Stimulated activated CD4-positive, alpha-beta T cell treated with anti-CD3 and anti-CD28 coated beads, Interleukin-2, amount 100 ng/mL, for 4 hours (primary cell): Measurements from ENCODE around the gene PLEKHO2.

Experiments
- DNase-seq: peaks from one replicate; pipeline ENCODE4 v3.0.0-alpha.2; 2020; ENCODE audit warnings: low read depth

PLEKHO2 gene

GRCh38 chr15:64828985-64829384 lies 12.7 kb upstream of the PLEKHO2 start:
- DNase-seq: no peak

- no peak for DNase-seq
These were observed 8.0 kb upstream of the PLEKHO2 start for GRCh38 chr15:64833690-64834089.

- no peak for DNase-seq
These were observed 5.6 kb upstream of the PLEKHO2 start for GRCh38 chr15:64836023-64836536.

GRCh38 chr15:64837502-64837901 lies 4.2 kb upstream of the PLEKHO2 start:
- DNase-seq: no peak

GRCh38 chr15:64841060-64841343 lies 713 bp upstream of the PLEKHO2 start:
- no peak for DNase-seq

GRCh38 chr15:64842096-64842939 lies 603 bp downstream of the PLEKHO2 start:
- no peak for DNase-seq

- no peak for DNase-seq
These were observed 1.4 kb downstream of the PLEKHO2 start for GRCh38 chr15:64842986-64843561.

- DNase-seq: no peak
These were observed 2.3 kb downstream of the PLEKHO2 start for GRCh38 chr15:64843991-64844390.

- no peak for DNase-seq
These were observed 2.9 kb downstream of the PLEKHO2 start for GRCh38 chr15:64844576-64845145.

- DNase-seq: no peak
These were observed 3.5 kb downstream of the PLEKHO2 start for GRCh38 chr15:64845183-64845611.

- DNase-seq: no peak
These were observed 4.3 kb downstream of the PLEKHO2 start for GRCh38 chr15:64845831-64846595.

- DNase-seq: no peak
These were observed 5.3 kb downstream of the PLEKHO2 start for GRCh38 chr15:64847016-64847415.

GRCh38 chr15:64847448-64847847 lies 5.7 kb downstream of the PLEKHO2 start:
- no peak for DNase-seq

GRCh38 chr15:64847876-64848716 lies 6.4 kb downstream of the PLEKHO2 start:
- DNase-seq: no peak

- DNase-seq: no peak
These were observed 9.2 kb downstream of the PLEKHO2 start for GRCh38 chr15:64850778-64851502.

- DNase-seq: no peak
These were observed 9.8 kb downstream of the PLEKHO2 start for GRCh38 chr15:64851503-64851840.

GRCh38 chr15:64854041-64854440 lies 12.3 kb downstream of the PLEKHO2 start:
- DNase-seq: no peak

- no peak for DNase-seq
These were observed 12.8 kb downstream of the PLEKHO2 start for GRCh38 chr15:64854526-64854925.

- DNase-seq: no peak
These were observed 13.7 kb downstream of the PLEKHO2 start for GRCh38 chr15:64855205-64855975.

GRCh38 chr15:64856429-64857145 lies 14.9 kb downstream of the PLEKHO2 start:
- no peak for DNase-seq
